Esophagus muscularis mucosa (tissue), 4 donors: ENCODE data around the gene LCN1.

Source experiments
- CTCF ChIP-seq, 3 experiments: fragments of 200-600 bp in 2 of 3; fragments of 450-650 bp in 1 of 3; sonication (generic) in 2 of 3; IDR thresholded peaks; one replicate each; pipeline ENCODE4 v1.5.1; 2017 to 2019; ENCODE audit warnings: antibody characterized with exemption in 3 of 3, mild to moderate bottlenecking in 2 of 3, moderate library complexity in 1 of 3
- EP300 ChIP-seq: sonication (generic); formaldehyde crosslinking; IDR thresholded peaks from one replicate; pipeline ENCODE4 v1.6.1; 2017; ENCODE audit warnings: antibody characterized with exemption
- POLR2A ChIP-seq: fragments of 450-650 bp; IDR thresholded peaks from one replicate; pipeline ENCODE4 v1.6.1; 2017; ENCODE audit warnings: antibody characterized with exemption, moderate library complexity, mild to moderate bottlenecking, low read depth

DNA sequence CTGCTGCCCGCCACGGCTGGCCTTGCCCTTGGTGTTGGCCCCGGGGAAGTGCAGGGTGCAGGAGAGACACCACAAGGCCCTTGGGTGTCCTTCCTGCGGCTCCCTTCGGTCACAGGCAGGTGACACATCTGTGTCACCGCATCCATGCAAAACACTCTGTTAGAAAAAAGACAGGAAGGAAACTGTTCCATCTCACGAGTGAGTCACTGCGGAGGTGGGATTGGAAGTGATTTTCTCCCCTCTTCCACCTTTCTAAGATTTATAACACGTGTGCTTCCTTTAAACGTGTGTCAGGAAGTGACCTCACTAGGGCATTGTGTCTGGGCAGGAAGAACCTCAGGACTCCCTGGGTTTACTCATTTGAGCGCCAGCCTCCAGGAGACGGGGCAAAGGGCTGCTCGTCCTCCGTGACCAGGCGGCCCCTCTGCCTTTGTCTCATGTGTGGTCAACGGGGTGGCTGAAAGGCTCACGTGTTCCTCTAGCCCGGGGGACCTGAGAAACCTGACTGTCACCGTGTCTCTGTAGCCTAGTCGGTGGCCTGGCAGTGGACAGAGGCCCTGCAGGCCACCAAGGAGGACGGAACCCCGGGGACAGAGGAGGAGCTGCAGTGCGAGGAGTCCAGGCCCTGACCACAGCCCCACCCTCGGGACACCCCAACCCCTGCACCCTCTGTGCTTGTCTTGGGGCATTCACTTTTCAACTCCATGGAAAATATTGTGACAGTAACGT is 4.9 kb upstream of the LCN1 start:
- no peak for TF ChIP-seq EP300
- no peak for TF ChIP-seq CTCF (IDR thresholded peaks at IDR 0.05)
- TF ChIP-seq POLR2A: no peak
